SK-N-MC (cell line): ENCODE measurements around the gene PDS5A.
"Not testable (repeated sequence)": the region's sequence is repeated elsewhere in the genome, so short reads cannot be mapped to it uniquely, and the experiment has no call there.

Experiments used
- EZH2 ChIP-seq: fragments of 200-600 bp; sonication (generic); IDR thresholded peaks from one replicate; pipeline ENCODE4 v1.6.1; 2017; ENCODE audit warnings: antibody characterized with exemption
- POLR2AphosphoS5 ChIP-seq: IDR thresholded peaks from 2 replicates; pipeline ENCODE4 v1.6.1; 2012; ENCODE audit warnings: mild to moderate bottlenecking, low read depth, low read length, borderline replicate concordance

DNA sequence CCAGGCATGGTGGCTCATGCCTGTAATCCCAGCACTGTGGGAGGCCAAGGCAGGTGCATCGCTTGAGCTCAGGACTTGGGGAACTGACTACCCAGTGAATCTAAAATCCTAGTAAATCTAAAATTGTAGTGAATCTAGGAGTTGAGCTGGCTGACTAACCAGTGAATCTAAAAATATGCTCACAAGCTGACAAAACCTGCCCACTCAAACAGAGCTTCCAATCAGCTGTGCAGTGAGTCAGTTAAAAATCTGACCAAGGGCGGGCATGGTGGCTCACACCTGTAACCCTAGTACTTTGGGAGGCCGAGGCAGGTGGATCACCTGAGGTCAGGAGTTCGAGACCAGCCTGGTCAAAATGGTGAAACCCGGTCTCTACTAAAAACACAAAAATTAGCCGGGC is 72.7 kb downstream of the PDS5A start:
- not testable (repeated sequence) for TF ChIP-seq POLR2AphosphoS5, EZH2
